ENCODE data around the gene SGPL1. TPM values are rescaled to one million over a fixed set of nuclear protein-coding genes. Genes with fewer than 3 reads are reported as not detected.
A peak's percentile ranks its signal among the peaks of the same experiment; 100 is the strongest.

SGPL1 gene
- total RNA-seq, 6 experiments from 2014 or later = 33.2 to 50.1 (median 38.0) TPM

- no peaks in the 10 kb centered on the region for H3K27me3 ChIP-seq
- peak in 1 of 3 donors; percentile 40 for DNase-seq
- no peak for ATAC-seq
- no peak overlapping the region for H3K27ac ChIP-seq
- no peak overlapping the region for H3K4me3 ChIP-seq
- intact Hi-C loops (cut with DNase I) = loop anchor here in 1 of 2 donors (10.0 kb wide), 1 partner anchor 309 kb away; the partner anchor contains the start of gene UNC5B
- H3K36me3 ChIP-seq = no peaks in the 10 kb centered on the region
- TF ChIP-seq, protein P1, sequence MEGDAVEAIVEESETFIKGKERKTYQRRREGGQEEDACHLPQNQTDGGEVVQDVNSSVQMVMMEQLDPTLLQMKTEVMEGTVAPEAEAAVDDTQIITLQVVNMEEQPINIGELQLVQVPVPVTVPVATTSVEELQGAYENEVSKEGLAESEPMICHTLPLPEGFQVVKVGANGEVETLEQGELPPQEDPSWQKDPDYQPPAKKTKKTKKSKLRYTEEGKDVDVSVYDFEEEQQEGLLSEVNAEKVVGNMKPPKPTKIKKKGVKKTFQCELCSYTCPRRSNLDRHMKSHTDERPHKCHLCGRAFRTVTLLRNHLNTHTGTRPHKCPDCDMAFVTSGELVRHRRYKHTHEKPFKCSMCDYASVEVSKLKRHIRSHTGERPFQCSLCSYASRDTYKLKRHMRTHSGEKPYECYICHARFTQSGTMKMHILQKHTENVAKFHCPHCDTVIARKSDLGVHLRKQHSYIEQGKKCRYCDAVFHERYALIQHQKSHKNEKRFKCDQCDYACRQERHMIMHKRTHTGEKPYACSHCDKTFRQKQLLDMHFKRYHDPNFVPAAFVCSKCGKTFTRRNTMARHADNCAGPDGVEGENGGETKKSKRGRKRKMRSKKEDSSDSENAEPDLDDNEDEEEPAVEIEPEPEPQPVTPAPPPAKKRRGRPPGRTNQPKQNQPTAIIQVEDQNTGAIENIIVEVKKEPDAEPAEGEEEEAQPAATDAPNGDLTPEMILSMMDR (IDR thresholded peaks at IDR 0.05) = no peak
- TF ChIP-seq POLR2A (IDR thresholded peaks at IDR 0.05) = no peak
- WGBS (ENCODE audit: insufficient coverage, low coverage, low lambda C conversion rate, missing lambda C conversion rate) = 76% methylated on average over 17 of the region's 27 CpGs
- no peaks in the 10 kb centered on the region for H3K9me3 ChIP-seq
- H3K4me1 ChIP-seq = no peaks in the 10 kb centered on the region
Observed at GRCh38 chr10:70905071-70906021, 89.6 kb downstream of the SGPL1 start.

- DNase-seq (peak in 2 of 3 donors; percentile 4 to 15), ATAC-seq (no peak)
- Histone ChIP-seq H3K36me3 (no peaks in the 10 kb centered on the region), H3K4me3 (no peak overlapping the region), H3K27ac (no peak overlapping the region), H3K4me1 (no peaks in the 10 kb centered on the region), H3K9me3 (no peaks in the 10 kb centered on the region), H3K27me3 (no peaks in the 10 kb centered on the region)
- intact Hi-C loops (cut with DNase I) = loop anchor here in 1 of 2 donors (10.0 kb wide), 1 partner anchor 309 kb away; the partner anchor contains the start of gene UNC5B
- 68% methylated on average over 4 of the region's 5 CpGs for WGBS (ENCODE audit: insufficient coverage, low coverage, low lambda C conversion rate, missing lambda C conversion rate)
- TF ChIP-seq POLR2A (IDR thresholded peaks at IDR 0.05) = no peak
Observed at GRCh38 chr10:70906031-70906783, 90.5 kb downstream of the SGPL1 start.

GRCh38 chr10:70906953-70907636, 91.3 kb downstream of the SGPL1 start:
- no peaks in the 10 kb centered on the region for H3K9me3 ChIP-seq
- no peaks in the 10 kb centered on the region for H3K36me3 ChIP-seq
- DNase-seq = peak in 2 of 3 donors; percentile 12 to 35
- H3K27ac ChIP-seq = no peak overlapping the region
- intact Hi-C loops (cut with DNase I) = loop anchor here in 1 of 2 donors (10.0 kb wide), 1 partner anchor 308 kb away; the partner anchor contains the start of gene UNC5B
- ATAC-seq = peak in 1 of 4 donors; percentile 28
- TF ChIP-seq, protein P1 (IDR thresholded peaks at IDR 0.05) = no peak
- no peak for TF ChIP-seq POLR2A (IDR thresholded peaks at IDR 0.05)
- H3K27me3 ChIP-seq = no peaks in the 10 kb centered on the region
- no peak overlapping the region for H3K4me3 ChIP-seq
- H3K4me1 ChIP-seq = no peaks in the 10 kb centered on the region
- 44% methylated on average over 6 of the region's 15 CpGs for WGBS (ENCODE audit: insufficient coverage, low coverage, low lambda C conversion rate, missing lambda C conversion rate)

DNA sequence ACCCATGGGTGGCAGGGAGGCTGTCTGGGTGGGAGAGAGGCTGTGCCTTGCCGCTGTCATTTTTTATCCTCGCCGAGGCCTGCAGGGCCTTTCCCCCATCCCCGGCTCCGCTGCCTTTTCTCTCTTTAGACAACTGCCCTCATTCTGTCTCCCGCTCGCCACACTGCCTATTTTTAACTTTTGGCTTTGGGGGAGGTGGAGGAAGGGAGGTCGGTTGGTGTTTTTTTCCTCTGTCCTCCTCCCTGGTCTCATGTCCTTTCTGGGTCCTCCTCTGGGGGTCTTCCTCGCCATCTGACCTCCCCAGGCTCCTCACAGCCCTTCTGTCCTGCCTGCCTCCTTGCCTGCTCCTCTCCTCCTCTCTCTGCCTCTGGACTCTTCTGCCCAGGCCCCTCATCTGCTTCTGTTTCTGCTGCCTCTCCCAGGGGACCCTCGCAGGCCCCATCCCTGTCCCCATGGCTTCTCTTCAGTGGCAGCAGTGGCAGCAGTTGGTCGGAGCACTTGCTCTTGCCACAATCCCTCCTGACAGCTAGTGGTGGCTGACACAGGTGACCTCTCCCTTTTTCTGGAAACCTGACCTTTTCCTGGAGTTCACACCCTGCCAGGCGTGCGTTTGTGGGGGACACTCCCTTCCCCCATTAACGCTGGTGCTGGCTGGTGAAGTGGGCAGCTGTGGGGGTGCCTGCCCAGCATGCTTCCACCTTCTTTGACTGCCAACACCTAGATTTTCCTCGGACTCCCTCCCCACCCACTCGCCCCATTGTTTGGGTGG, 92.1 kb downstream of the SGPL1 start:
- peak in 1 of 3 donors; percentile 31 for DNase-seq
- no peak for TF ChIP-seq POLR2A (IDR thresholded peaks at IDR 0.05)
- TF ChIP-seq, protein P1 (IDR thresholded peaks at IDR 0.05) = no peak
- 63% methylated on average over 4 of the region's 16 CpGs for WGBS (ENCODE audit: insufficient coverage, low coverage, low lambda C conversion rate, missing lambda C conversion rate)
- Histone ChIP-seq H3K27me3 (no peaks in the 10 kb centered on the region), H3K36me3 (no peaks in the 10 kb centered on the region), H3K4me1 (no peaks in the 10 kb centered on the region), H3K27ac (no peak overlapping the region), H3K9me3 (no peaks in the 10 kb centered on the region), H3K4me3 (no peak overlapping the region)
- intact Hi-C loops (cut with DNase I) = loop anchor here in 1 of 2 donors (10.0 kb wide), 1 partner anchor 307 kb away; the partner anchor contains the start of gene UNC5B
- no peak for ATAC-seq
